Subcutaneous adipose tissue (tissue), 4 donors: ENCODE measurements around the gene NKAIN4. TPM values are rescaled to one million over a fixed set of nuclear protein-coding genes. Genes with fewer than 3 reads are reported as not detected.

Source experiments
- total RNA-seq, 4 donors: library from RNA; depleted of rRNA; stranded (reverse); fragments of >200 nt; gene quantifications; one replicate each; pipeline ENCODE4 v1.1.0, GENCODE V29; 2016
- TF ChIP-seq, protein P1 (sequence below): fragments of 450-650 bp; IDR thresholded peaks from one replicate; pipeline ENCODE4 v1.5.1; 2016; ENCODE audit warnings: low read depth, mild to moderate bottlenecking, control low read depth, antibody characterized with exemption, moderate library complexity

The NKAIN4 gene
- total RNA-seq, 4 donors from 2014 or later, result not detected

DNA sequence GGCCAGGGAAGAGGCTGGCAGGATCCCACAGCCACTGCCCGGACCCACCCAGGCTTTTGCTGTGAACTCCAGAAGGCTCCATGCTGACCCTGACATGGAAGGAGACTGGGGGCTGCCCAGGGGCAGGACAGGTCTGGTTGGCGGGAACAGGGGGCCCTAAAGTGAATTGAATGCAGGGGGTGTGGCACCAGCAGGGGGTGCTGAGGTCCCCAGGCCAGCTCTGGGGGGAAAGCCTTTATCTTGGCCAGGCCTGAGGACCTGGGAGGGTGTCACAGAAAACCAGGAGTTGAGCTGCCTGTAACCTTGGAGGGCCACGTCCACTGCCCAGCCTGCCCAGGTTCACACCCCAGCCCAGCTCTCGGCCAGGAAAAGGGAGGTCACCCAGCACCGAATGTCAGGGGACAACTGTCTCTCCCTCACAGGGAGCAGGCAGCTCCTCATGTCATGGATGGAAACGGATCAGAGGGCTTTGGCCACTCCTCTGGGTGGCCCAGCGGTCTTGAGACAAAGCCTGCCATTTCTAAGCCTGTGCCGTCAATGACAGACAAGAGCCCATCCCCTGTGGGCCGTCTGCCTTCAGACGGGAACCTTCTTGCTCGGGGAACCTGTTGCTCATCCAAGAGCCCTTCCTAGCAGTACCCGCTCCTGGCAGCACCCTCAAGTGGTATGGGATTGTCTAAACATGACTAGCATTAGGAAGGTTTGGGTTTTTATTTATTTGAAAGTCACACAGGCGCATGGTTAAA lies 35.4 kb downstream of the NKAIN4 start:
- TF ChIP-seq, protein P1, sequence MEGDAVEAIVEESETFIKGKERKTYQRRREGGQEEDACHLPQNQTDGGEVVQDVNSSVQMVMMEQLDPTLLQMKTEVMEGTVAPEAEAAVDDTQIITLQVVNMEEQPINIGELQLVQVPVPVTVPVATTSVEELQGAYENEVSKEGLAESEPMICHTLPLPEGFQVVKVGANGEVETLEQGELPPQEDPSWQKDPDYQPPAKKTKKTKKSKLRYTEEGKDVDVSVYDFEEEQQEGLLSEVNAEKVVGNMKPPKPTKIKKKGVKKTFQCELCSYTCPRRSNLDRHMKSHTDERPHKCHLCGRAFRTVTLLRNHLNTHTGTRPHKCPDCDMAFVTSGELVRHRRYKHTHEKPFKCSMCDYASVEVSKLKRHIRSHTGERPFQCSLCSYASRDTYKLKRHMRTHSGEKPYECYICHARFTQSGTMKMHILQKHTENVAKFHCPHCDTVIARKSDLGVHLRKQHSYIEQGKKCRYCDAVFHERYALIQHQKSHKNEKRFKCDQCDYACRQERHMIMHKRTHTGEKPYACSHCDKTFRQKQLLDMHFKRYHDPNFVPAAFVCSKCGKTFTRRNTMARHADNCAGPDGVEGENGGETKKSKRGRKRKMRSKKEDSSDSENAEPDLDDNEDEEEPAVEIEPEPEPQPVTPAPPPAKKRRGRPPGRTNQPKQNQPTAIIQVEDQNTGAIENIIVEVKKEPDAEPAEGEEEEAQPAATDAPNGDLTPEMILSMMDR, result no peak

DNA sequence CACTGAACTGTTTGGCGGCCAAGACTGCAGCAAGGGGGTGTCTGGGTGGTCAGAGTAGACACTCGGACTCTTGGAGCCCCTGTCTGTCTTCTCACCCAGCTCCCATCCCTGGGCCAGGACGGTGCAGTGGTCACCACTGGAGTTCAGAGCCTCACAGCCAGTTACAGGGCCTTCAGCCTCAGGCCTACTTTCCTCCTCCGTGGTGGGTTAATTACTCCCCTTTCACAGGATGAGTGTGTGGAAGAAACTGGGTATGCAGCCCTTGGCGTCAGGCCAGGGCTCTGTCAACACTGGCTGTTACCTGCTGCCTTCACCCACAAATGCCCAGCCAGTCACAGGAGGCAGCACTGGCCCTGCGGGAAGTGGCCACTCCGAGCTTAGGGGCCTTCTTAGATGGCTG lies 36.6 kb downstream of the NKAIN4 start:
- TF ChIP-seq, protein P1, result no peak

DNA sequence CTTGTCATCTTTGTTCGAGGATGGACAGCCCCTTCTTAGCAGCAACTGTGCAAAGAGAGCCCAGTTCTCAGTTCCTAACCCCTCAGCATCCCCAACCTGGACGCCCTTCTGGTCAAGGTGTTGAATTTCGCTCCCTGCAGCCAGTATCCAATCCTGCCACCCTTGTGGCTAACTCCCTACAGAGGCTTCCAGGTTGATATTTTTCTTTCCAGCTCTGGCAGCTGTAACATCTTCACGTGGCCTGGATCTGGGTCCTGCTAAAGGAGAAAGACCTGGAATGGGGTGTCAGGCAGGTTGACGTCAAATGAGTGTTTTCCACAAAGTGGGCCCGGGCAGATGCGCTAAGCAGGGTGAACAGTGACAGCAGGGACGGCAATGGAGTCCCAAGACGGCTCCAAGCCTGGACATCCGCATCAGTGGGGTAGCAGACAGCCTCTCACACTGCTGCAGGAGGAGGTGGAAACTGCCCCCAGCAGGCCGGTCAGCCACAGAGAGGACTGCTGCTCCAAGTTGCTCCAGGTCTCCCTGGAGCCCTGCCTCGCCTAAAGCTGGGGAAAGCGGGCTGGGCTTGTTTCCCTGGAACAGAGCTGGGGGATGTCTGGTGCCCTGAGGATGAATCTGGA lies 37.3 kb downstream of the NKAIN4 start:
- TF ChIP-seq, protein P1, result no peak

DNA sequence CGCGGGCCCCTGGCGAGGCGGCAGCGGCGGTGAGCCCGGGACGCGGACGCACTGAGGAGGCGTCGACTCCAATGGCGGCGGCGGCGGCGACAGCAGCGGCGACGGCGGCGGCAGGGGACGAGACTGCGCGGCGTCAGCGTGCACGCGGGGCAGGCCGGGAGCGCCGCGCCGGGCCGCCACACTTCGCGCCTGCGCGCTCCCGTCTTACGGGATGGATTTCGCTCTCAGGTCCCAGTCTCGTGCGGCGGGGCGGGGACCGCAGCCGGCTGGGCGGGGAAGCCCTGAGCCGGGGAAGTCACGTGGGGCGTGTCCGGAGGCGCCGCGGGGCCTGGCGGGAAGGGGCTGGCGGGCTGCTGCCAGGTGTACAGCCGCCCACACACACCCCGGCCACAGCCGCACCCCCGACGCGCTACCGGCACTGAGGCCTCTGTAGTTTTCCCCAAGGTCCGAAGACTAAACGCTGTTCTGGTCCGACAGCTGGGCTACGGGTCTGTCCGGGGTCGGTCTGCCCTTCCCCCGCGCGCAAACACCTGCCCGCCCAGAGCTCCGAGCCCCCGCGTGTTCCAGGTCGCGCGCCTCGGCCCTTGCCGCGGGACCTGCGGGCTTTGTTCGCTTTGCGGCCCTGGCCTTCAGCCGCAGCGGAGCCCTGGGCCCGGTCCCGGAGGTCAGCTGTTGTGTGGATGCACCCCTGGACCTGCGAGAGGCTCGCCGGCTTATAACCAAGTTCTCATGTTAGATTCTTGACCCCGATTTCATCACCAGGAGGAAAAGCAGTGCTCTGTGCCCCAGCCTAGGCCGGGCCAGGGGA lies 38.0 kb downstream of the NKAIN4 start, which contains the start of gene YTHDF1:
Gene YTHDF1, minus strand, starts transcription at position 91 of the 808 bp plus-strand sequence. CDS start 239 bp downstream, outside the sequence.
- TF ChIP-seq, protein P1, result no peak

DNA sequence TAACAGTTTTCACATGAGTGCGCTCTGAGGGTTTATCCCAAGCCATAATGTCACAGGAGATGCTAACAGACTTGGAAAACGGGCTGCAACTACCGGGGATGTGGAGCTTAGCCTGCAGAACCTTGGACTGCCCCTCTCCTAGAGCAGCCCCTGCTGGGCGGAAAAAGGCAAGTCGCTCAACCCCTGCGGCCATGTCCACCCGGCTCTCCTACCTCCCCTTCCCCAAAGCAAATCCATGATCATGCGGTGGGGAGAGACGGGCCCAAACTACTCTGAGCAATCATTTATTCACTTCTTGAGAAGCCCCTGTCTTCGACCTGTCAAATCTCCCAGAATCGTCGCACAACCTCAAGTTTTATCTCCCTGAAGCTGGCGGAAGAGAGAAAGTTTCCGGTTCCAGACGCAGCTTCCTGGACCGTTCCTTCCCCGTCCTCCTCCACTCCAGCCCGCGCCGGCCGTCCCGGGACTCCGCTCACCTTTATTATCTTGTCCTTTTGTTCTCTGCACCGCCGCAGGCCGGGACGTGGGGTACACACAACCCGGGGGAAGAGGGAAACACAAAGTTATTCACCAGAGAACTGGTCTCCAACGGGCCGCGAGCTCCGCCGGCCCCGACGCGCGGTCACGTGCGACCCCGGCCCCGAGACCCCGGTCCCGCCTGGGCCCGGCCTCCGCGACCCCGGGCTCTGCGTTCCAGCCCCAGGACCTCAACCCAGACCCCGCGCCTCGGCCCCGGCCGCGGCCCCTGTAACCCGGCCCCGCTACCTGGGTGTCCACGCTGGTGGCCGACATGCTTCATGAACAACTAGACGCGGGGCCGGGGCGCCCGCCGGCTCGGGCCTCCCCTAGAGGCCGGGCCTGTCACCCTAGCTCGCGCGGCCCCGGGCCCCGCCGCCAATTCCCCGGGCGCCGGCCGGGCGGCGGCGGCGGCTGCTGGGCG lies 38.9 kb downstream of the NKAIN4 start:
- TF ChIP-seq, protein P1, result no peak

DNA sequence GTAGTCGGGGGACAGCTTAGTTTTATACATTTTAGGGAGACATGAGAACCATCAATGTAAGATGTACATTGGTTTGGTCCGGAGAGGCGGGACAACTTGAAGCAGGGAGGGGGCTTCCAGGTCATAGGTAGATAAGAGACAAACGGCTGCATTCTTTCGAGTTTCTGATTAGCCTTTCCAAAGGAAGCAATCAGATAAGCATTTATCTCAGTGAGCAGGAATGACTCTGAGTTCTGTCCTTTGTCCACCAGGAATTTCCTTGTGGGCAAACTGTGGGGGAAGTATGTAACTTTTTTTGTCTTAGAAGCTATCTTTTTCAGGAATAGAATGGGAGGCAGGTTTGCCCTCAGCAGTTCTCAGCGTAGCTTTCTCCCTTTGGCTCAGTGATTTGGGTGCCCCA lies 39.7 kb downstream of the NKAIN4 start:
- TF ChIP-seq, protein P1, result no peak
